Activated CD4-positive, alpha-beta T cell treated with anti-CD3 and anti-CD28 coated beads, Interleukin-2, amount 50 U/mL, for 1 hour (primary cell): ENCODE results near the gene XAB2.

Experiments used
- DNase-seq: peaks from one replicate; pipeline ENCODE4 v3.0.0-alpha.2; 2020

XAB2 gene

GRCh38 chr19:7632340-7633203, 3.2 kb upstream of the XAB2 start:
- no peak for DNase-seq

- no peak for DNase-seq
These were observed 2.2 kb upstream of the XAB2 start for GRCh38 chr19:7631577-7631976.

GRCh38 chr19:7628589-7629311, 595 bp downstream of the XAB2 start:
- DNase-seq: no peak

- no peak for DNase-seq
These were observed 2.2 kb downstream of the XAB2 start for GRCh38 chr19:7627166-7627565.

- no peak for DNase-seq
These were observed 3.5 kb downstream of the XAB2 start for GRCh38 chr19:7625763-7626372.

- no peak for DNase-seq
These were observed 4.5 kb downstream of the XAB2 start for GRCh38 chr19:7624810-7625209.

- DNase-seq: no peak
These were observed 5.4 kb downstream of the XAB2 start for GRCh38 chr19:7623725-7624603.

GRCh38 chr19:7622933-7623685, 6.2 kb downstream of the XAB2 start:
- DNase-seq: no peak

GRCh38 chr19:7620442-7621412, 8.6 kb downstream of the XAB2 start:
- DNase-seq: no peak

GRCh38 chr19:7619671-7620441, 9.5 kb downstream of the XAB2 start:
- no peak for DNase-seq

- no peak for DNase-seq
These were observed 10.4 kb downstream of the XAB2 start for GRCh38 chr19:7618771-7619510.

- no peak for DNase-seq
These were observed 11.0 kb downstream of the XAB2 start for GRCh38 chr19:7618348-7618747.

GRCh38 chr19:7617735-7618134, 11.6 kb downstream of the XAB2 start:
- no peak for DNase-seq

- no peak for DNase-seq
These were observed 12.2 kb downstream of the XAB2 start for GRCh38 chr19:7617172-7617571.

- no peak for DNase-seq
These were observed 14.2 kb downstream of the XAB2 start for GRCh38 chr19:7614859-7615741.

- DNase-seq: no peak
These were observed 16.8 kb downstream of the XAB2 start for GRCh38 chr19:7612282-7613274.
